NCI-H460 (cell line): ENCODE measurements around the gene EGFR. TPM values are rescaled to one million over a fixed set of nuclear protein-coding genes. Genes with fewer than 3 reads are reported as not detected.

Source experiments
- DNase-seq: peaks from one replicate; pipeline ENCODE4 v3.0.0-alpha.2; 2016; ENCODE audit warnings: low read depth; ENCODE audit errors: extremely low read depth
- total RNA-seq: library from RNA; depleted of rRNA; stranded (reverse); fragments of >200 nt; shearing (Covaris generic); gene quantifications from 2 replicates; pipeline ENCODE4 v1.2.3, GENCODE V29; 2014

Gene EGFR
- total RNA-seq, 1 experiment from 2014 or later = 24.3 TPM

GRCh38 chr7:55138663-55139062 is 119.8 kb downstream of the EGFR start:
- DNase-seq = no peak

GRCh38 chr7:55140221-55140940 is 121.6 kb downstream of the EGFR start:
- no peak for DNase-seq

- no peak for DNase-seq
Measured at GRCh38 chr7:55140941-55141278, 122.1 kb downstream of the EGFR start.

GRCh38 chr7:55142919-55143600 is 124.2 kb downstream of the EGFR start:
- no peak for DNase-seq

GRCh38 chr7:55144333-55145317 is 125.8 kb downstream of the EGFR start:
- DNase-seq = no peak

DNA sequence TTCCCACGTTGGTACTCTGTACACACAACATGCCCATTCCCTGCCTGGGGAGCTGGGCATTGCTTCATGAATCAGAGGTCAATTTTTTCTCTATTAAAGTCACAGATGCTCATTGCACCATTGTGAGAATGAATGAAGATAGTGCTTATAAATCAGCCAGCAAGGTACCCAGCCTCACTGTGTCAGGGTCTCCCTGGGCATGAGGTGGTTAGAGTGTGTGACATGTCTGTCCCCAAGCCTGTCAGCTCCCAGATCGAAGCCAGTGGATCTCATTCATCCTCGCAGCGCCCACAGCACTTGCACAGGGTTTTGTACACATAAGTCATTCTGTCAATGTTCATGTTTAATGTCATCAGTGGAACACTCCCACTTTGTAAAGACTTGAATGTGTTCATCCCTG is 126.8 kb downstream of the EGFR start:
- DNase-seq = no peak

DNA sequence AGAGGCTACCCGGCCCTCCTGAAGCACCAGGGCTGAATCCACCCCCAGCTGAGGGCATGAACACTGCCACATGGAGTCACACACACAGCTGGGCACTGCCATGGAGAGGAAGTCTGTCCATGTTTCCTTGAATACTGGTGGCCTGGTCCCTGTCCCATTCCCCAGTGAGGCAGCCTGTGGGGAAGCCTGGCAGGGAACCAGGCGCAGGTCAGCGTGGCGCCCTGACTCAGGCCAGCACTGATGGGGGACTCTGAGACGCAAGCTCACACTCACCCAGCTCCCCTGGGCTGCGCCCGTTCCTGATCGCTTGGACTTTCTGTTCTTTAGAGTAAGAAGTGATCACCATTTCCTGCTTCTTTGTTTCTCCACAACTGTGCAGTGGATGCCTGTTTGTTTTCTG is 128.3 kb downstream of the EGFR start:
- DNase-seq = no peak

- no peak for DNase-seq
Measured at GRCh38 chr7:55147736-55148135, 128.9 kb downstream of the EGFR start.

GRCh38 chr7:55148571-55148970 is 129.8 kb downstream of the EGFR start:
- DNase-seq = no peak

- no peak for DNase-seq
Measured at GRCh38 chr7:55149001-55149400, 130.2 kb downstream of the EGFR start.

DNA sequence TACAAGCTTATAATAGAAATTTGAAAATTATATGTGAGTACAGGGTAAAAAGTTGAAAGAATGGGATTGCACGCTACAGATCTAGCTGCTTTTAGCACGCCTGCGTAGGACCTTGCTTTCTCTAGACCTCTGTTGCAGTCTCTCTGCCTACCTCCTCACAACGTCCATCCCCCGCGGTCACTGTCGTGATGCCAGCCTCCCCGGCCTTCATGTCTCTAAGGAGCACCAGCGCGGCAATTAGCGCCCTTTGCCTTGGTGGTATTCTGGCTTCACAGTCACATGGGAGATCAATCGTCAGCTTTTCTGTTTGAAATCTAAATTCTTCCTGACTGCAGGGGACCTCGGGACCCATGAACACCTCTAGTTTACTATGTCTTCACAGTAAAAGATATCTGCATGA is 131.3 kb downstream of the EGFR start:
- DNase-seq = no peak

- no peak for DNase-seq
Measured at GRCh38 chr7:55150709-55151451, 132.1 kb downstream of the EGFR start.

DNA sequence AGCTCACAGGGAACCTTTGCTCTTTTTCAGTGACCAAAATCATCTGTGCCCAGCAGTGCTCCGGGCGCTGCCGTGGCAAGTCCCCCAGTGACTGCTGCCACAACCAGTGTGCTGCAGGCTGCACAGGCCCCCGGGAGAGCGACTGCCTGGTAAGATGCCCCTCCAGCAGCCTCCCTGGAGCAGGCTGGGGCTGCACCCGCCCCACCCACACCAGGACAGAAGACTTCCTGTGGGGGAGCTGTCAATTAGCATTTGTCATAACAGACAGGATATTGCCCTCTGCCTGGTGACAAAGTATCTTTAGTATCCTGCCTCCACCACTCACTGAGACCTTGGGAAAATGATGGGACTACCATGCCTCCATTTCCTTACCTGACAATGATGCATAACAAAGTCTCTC is 133.7 kb downstream of the EGFR start:
- DNase-seq = no peak

DNA sequence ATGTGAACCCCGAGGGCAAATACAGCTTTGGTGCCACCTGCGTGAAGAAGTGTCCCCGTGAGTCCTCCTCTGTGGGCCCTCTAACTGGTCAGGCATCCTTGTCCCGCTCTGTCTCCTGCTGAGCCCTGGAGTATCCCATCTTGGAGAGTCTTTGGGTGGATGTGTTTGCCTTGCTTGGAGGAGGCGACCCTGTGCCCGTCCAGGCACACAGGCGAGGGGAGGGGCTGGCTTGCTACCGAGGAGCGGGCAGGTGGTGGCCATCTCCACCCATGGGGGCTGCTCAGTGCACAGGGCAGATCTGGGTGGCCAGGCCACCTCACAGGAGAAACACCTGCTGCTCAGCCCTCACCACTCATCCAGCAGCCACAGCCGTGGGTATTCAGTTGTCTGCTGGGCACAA is 135.3 kb downstream of the EGFR start:
- no peak for DNase-seq

DNA sequence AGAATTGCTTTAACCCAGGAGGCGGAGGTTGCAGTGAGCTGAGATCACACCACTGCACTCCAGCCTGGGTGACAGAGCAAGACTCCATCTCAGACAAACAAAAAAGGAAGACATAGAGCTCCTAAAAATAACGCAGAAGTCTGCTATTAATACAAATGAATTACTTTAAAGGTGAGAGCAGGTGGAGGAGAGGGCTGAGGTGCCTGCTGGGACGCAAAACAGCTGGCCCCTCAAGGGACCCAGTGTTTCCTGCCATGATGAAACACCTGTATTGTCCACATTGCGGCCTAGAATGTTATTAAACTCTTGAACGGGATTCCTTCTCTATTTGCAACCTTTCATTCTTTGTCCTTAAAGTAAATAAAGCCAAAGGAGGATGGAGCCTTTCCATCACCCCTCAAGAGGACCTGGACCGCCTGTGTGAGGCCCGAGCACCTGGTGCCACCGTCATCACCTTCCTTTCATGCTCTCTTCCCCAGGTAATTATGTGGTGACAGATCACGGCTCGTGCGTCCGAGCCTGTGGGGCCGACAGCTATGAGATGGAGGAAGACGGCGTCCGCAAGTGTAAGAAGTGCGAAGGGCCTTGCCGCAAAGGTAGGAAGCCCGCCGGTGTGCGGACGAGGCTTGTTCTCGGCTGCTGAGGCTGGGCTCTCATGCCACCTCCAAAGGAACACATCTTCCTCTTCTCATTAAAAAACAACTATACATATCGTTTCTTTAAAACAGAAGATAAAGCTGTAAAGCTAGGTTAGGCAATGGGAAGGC is 136.7 kb downstream of the EGFR start:
- no peak for DNase-seq

DNA sequence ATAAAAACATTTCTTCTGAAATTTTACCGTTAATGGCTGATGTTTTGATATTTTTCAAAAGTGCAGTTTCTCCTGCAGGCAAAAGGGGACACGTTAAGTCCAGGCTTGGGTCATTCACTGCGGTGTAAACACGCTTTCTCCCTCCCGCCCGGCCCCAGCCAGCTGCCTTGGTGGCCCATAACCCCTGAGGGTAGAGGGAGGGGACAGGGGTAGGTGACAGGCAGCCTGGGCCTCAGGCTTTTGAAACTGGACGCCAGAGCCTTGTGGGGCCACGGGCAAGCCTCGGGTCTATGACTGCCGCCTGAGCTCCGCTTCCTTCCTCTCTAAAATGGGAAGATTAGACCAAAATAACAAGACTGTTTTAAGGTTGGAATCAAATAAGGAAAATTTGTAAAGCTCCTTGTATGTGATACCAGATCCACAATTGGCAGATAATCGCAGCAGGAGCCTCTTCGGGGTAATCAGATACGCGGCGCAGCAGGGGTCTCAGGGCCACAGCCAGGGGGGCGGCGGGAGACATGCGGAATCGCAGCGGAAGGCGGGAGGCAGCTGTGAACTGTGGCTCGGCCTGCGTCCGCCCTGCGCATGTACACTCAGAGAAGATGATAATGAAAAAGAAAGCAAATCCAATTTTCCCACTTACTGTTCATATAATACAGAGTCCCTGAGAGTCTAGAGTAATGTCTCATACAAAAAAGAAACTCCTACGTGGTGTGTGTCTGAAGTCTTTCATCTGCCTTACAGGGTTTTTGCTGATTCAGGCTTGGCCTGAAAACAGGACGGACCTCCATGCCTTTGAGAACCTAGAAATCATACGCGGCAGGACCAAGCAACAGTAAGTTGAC is 138.3 kb downstream of the EGFR start:
- DNase-seq = no peak

DNA sequence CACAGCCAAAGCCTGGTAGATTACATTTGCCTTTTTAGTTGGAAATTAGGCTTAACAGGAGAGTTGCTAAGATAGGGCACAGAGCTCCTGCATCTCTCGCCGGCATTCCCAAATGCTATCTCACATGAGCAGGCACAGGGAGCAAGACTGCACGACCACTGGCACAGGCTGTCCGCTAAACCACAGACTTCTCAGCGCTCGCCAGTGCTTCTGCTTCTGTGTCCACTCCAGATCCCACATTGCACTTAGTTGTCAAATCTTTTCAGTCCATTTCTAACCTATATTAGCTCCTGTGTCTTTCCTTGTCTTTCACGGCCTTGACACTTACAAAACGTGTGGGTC is 138.9 kb downstream of the EGFR start:
- DNase-seq = no peak

DNA sequence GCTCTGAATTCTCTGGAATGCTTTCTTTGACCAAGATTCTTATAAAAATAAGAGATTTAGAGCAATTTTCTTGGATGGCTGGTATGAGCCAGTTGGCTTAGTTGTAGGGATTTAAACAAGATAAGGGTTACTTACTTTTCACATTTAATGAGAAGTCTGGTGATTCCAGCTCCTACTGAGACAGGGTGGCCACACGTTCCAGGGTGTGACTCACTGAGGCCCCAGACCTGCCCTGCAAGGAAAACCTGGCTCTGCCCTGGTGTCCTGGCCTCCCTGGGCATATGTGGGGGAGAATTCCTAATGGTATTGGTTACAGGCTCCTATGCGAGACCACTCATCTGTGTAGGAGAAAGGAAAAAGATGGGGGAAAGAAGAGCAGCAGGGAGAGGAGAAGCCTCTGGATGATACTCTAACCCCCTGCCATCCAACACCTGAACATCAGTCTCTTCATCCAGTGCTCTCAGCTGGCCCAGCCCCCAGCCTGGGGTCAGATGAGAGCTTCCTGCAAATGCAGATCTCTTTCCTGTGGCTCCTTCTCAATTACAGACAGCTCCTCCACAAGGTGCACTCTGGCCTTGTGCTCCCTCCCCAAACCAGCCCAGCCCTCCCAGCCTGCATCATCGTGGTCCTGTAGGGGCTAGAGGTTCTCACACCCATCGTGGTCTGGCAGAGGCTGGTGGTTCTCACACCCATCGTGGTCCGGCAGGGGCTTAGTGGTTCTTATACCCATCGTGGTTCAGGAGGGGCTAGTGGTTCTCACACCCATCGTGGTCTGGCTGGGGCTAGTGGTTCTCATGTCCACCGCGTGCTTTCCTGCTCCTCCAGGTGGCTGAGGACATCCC is 139.9 kb downstream of the EGFR start:
- no peak for DNase-seq
